ENCODE measurements around the gene CNTRL. TPM values are rescaled to one million over a fixed set of nuclear protein-coding genes. Genes with fewer than 3 reads are reported as not detected.

CNTRL gene
- total and polyA plus RNA-seq, 2 of the 8 experiments (the other 6 are each of a cell fraction or from before 2014, with no cell fraction given): 5.1 to 13.9 TPM

GRCh38 chr9:121192518-121192917, 117.8 kb downstream of the CNTRL start (continued):
- no peak for TF ChIP-seq SIN3A (conservative IDR thresholded peaks at IDR 0.05 in 1 of 2, IDR thresholded peaks at IDR 0.05 in 1 of 2; ENCODE audit: low read depth in 1 of 2, low read length in 2 of 2)
- TF ChIP-seq RAD21 (IDR thresholded peaks at IDR 0.05 in 1 of 2, conservative IDR thresholded peaks at IDR 0.05 in 1 of 2; ENCODE audit: low read depth in 2 of 2, low read length in 2 of 2): no peak
- TF ChIP-seq POU5F1 (IDR thresholded peaks at IDR 0.05; ENCODE audit: low read depth, low read length): no peak
- no peak for TF ChIP-seq GTF2F1 (IDR thresholded peaks at IDR 0.05; ENCODE audit: borderline replicate concordance, low read depth, low read length)
- TF ChIP-seq RXRA (IDR thresholded peaks at IDR 0.05; ENCODE audit: insufficient read depth, low read depth, low read length): no peak
- TF ChIP-seq JUN (IDR thresholded peaks at IDR 0.05; ENCODE audit: low read depth, low read length): no peak
- no peak for TF ChIP-seq CHD7 (IDR thresholded peaks at IDR 0.05; ENCODE audit: insufficient replicate concordance, low read length)
